Transverse colon (tissue), 4 donors: ENCODE measurements around the gene HSPBP1. TPM values are rescaled to one million over a fixed set of nuclear protein-coding genes. Genes with fewer than 3 reads are reported as not detected.

Experiments used
- DNase-seq: peaks from one replicate; pipeline ENCODE4 v3.0.0-alpha.2; 2019
- H3K27ac ChIP-seq, 4 donors: fragments of 200-600 bp; sonication (generic); 2 replicates each; pipeline ENCODE4 v1.5.1; 2016 to 2018; ENCODE audit warnings: inconsistent platforms in 4 of 4
- H3K27me3 ChIP-seq: fragments of 200-600 bp; sonication (generic); 2 replicates; pipeline ENCODE4 v1.5.1; 2017; ENCODE audit warnings: inconsistent platforms
- H3K36me3 ChIP-seq, 4 donors: fragments of 200-600 bp; sonication (generic); 2 replicates each; pipeline ENCODE4 v1.5.1; 2017 to 2019; ENCODE audit warnings: inconsistent platforms in 4 of 4
- H3K4me1 ChIP-seq, 4 donors: fragments of 200-600 bp; sonication (generic); 2 replicates each; pipeline ENCODE4 v1.5.1; 2017 to 2020; ENCODE audit warnings: inconsistent platforms in 4 of 4
- H3K4me3 ChIP-seq, 4 donors: fragments of 200-600 bp; sonication (generic); 1 replicate in 1 of 4; 2 replicates in 3 of 4; pipeline versions ENCODE4 v1.5.1 to v1.6.1; 2017 to 2019; ENCODE audit warnings: inconsistent platforms in 4 of 4
- H3K9me3 ChIP-seq, 2 donors: fragments of 200-600 bp; sonication (generic); 2 replicates each; pipeline ENCODE4 v1.5.1; 2017 to 2019; ENCODE audit warnings: inconsistent platforms in 2 of 2
- CTCF ChIP-seq, 5 experiments: fragments of 200-600 bp in 3 of 5; fragments of 450-650 bp in 2 of 5; sonication (generic) in 3 of 5; IDR thresholded peaks; 1 replicate in 2 of 5; 2 replicates in 3 of 5; pipeline ENCODE4 v1.5.1; 2016 to 2017; ENCODE audit warnings: antibody characterized with exemption in 5 of 5, inconsistent platforms in 3 of 5, mild to moderate bottlenecking in 2 of 5, moderate library complexity in 1 of 5
- EP300 ChIP-seq: sonication (generic); formaldehyde crosslinking; IDR thresholded peaks from one replicate; pipeline ENCODE4 v1.6.1; 2017; ENCODE audit warnings: antibody characterized with exemption, low read depth
- POLR2A ChIP-seq: fragments of 450-650 bp; IDR thresholded peaks from one replicate; pipeline ENCODE4 v1.6.1; 2016; ENCODE audit warnings: antibody characterized with exemption, mild to moderate bottlenecking, moderate library complexity
- POLR2AphosphoS5 ChIP-seq, 3 donors: sonication (generic); formaldehyde crosslinking; IDR thresholded peaks; one replicate each; pipeline ENCODE4 v1.6.1; 2016; ENCODE audit warnings: antibody characterized with exemption in 3 of 3
- WGBS, 2 donors: methylation state at CpG; one replicate each; pipeline ENCODE4 v1.1.5; 2018; ENCODE audit warnings: low coverage in 1 of 2; 5-methylcytosine and 5-hydroxymethylcytosine counted together
- in situ Hi-C, 4 donors: fragments of 200-750 bp; cut with MboI; loops; one replicate each; pipeline versions ENCODE4 v1.15.0 to v1.15.1; 2017; ENCODE audit warnings: low sequenced_read_pairs in 3 of 4, low pct_ligation_motif_present in 1 of 4, low pct_unique_long_range_greater_than_20kb in 1 of 4
- intact Hi-C: fragments of 100-400 bp; cut with DNase I; formaldehyde crosslinking; loops from one replicate; pipeline ENCODE4 v1.15.1; 2023; ENCODE audit warnings: low total_unique reads
- total RNA-seq, 4 donors: library from RNA; depleted of rRNA; stranded (reverse); fragments of >200 nt; gene quantifications; one replicate each; pipeline ENCODE4 v1.1.0, GENCODE V29; 2016

HSPBP1 gene
- total RNA-seq, 4 donors from 2014 or later, result 4.5 to 98.7 (median 27.0) TPM

GRCh38 chr19:55322204-55322885 is 42.4 kb upstream of the HSPBP1 start:
- peak in 2 of 3 donors; percentile 43 to 67 for TF ChIP-seq POLR2AphosphoS5 (IDR thresholded peaks at IDR 0.05)
- no peak for TF ChIP-seq EP300
- TF ChIP-seq CTCF (IDR thresholded peaks at IDR 0.05), result no peak
- peak; percentile 50 for TF ChIP-seq POLR2A
- intact Hi-C loops (no loop called here), in situ Hi-C loops (no loop called here)
- peak overlapping the region; percentile 46 to 57 (median 52) for H3K27ac ChIP-seq
- no peaks in the 10 kb centered on the region for H3K36me3 ChIP-seq
- H3K9me3 ChIP-seq, result no peaks in the 10 kb centered on the region
- peaks cover 0 to 23% (median 12%) of the 10 kb centered on the region in 4 donors for H3K4me1 ChIP-seq
- H3K4me3 ChIP-seq, result peak overlapping the region in 1 of 4 donors; percentile 16
- no peaks in the 10 kb centered on the region for H3K27me3 ChIP-seq
- peak; percentile 77 for DNase-seq
- 59% methylated on average over 12 of the region's 12 CpGs; no CpG with 5 or more reads in 1 of the 2 donors for WGBS, 2 donors

- peak overlapping the region in 1 of 4 donors; percentile 16 for H3K4me3 ChIP-seq
Observed at GRCh38 chr19:55321466-55322137, 41.7 kb upstream of the HSPBP1 start.

GRCh38 chr19:55320844-55321419 is 41.0 kb upstream of the HSPBP1 start:
- Histone ChIP-seq H3K27me3 (no peaks in the 10 kb centered on the region), H3K9me3 (no peaks in the 10 kb centered on the region), H3K36me3 (no peaks in the 10 kb centered on the region), H3K4me1 (peaks cover 0 to 23% (median 12%) of the 10 kb centered on the region in 4 donors), H3K4me3 (peak overlapping the region in 1 of 4 donors; percentile 16), H3K27ac (peak overlapping the region; percentile 2 to 57 (median 52))
- intact Hi-C loops (no loop called here), in situ Hi-C loops (no loop called here)
- TF ChIP-seq POLR2A (no peak), EP300 (no peak), POLR2AphosphoS5 (IDR thresholded peaks at IDR 0.05) (no peak), CTCF (IDR thresholded peaks at IDR 0.05) (no peak)
- DNase-seq, result no peak
- 82 to 92% methylated on average over 2 to 5 of the region's 8 CpGs for WGBS, 2 donors

More at GRCh38 chr19:55321466-55322137, 41.7 kb upstream of the HSPBP1 start:
- no peak for TF ChIP-seq POLR2AphosphoS5 (IDR thresholded peaks at IDR 0.05)
- no peak for TF ChIP-seq CTCF (IDR thresholded peaks at IDR 0.05)
- TF ChIP-seq EP300, result no peak
- TF ChIP-seq POLR2A, result no peak
- DNase-seq, result peak; percentile 41
- Histone ChIP-seq H3K9me3 (no peaks in the 10 kb centered on the region), H3K4me1 (peaks cover 0 to 23% (median 12%) of the 10 kb centered on the region in 4 donors), H3K27ac (peak overlapping the region; percentile 2 to 57 (median 52)), H3K36me3 (no peaks in the 10 kb centered on the region), H3K27me3 (no peaks in the 10 kb centered on the region)
- 59 to 60% methylated on average over 1 to 9 of the region's 9 CpGs for WGBS, 2 donors
- intact Hi-C loops, result no loop called here
- in situ Hi-C loops, result no loop called here

- Histone ChIP-seq H3K9me3 (no peaks in the 10 kb centered on the region), H3K4me3 (no peak overlapping the region), H3K27me3 (no peaks in the 10 kb centered on the region), H3K36me3 (no peaks in the 10 kb centered on the region), H3K4me1 (peaks cover 0 to 23% (median 12%) of the 10 kb centered on the region in 4 donors), H3K27ac (no peak overlapping the region)
- no peak for DNase-seq
- 63% methylated on average over 21 of the region's 21 CpGs; no CpG with 5 or more reads in 1 of the 2 donors for WGBS, 2 donors
- in situ Hi-C loops, result no loop called here
- TF ChIP-seq POLR2AphosphoS5 (IDR thresholded peaks at IDR 0.05) (no peak), CTCF (IDR thresholded peaks at IDR 0.05) (no peak), POLR2A (no peak), EP300 (no peak)
- intact Hi-C loops, result no loop called here
Observed at GRCh38 chr19:55319785-55320184, 39.9 kb upstream of the HSPBP1 start.
